HG03432 (cell line): ENCODE data around the gene MAN1C1.
"Not testable (repeated sequence)": the region's sequence is repeated elsewhere in the genome, so short reads cannot be mapped to it uniquely, and the experiment has no call there.

Experiments used
- ATAC-seq: cut with Tn5 transposase; IDR thresholded peaks from one replicate; pipeline ENCODE4 v1.9.1; 2021; ENCODE audit warnings: mild to moderate bottlenecking, moderate library complexity; ENCODE audit not compliant: unreplicated experiment

MAN1C1 gene

GRCh38 chr1:25583519-25584370, 32.8 kb upstream of the MAN1C1 start:
- ATAC-seq, result no peak

DNA sequence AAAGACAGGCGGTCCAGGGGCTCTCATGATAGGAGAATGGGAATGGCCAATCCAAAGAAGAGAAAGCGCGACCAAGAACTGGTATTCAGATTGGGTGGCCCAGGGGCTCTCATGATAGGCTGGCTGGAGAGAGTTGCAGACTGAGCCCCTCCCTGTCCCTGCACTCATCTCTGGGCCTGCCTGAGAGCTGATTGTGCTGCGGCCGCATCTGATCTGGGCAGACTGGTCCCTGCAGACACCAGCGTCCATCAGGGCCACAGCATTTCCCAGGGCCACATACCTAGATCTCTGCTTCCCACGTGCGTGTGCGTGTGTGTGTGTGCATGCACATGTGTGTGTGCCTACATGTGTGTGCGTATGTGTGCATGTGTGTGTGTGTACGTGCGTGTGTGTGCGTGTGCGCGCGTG, 30.4 kb upstream of the MAN1C1 start:
- no peak for ATAC-seq

GRCh38 chr1:25587290-25587689, 29.3 kb upstream of the MAN1C1 start:
- no peak for ATAC-seq

DNA sequence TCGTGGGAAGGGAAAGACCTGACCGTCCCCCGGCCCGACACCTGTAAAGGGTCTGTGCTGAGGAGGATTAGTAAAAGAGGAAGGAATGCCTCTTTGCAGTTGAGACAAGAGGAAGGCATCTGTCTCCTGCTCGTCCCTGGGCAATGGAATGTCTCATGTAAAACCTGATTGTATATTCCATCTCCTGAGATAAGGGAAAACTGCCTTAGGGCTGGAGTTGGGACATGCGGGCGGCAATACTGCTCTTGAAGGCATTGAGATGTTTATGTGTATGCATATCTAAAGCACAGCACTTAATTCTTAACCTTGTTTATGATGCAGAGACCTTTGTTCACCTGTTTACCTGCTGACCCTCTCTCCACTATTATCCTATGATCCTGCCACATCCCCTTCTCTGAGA, 28.4 kb upstream of the MAN1C1 start:
- not testable (repeated sequence) for ATAC-seq

GRCh38 chr1:25588786-25589185, 27.8 kb upstream of the MAN1C1 start:
- not testable (repeated sequence) for ATAC-seq

DNA sequence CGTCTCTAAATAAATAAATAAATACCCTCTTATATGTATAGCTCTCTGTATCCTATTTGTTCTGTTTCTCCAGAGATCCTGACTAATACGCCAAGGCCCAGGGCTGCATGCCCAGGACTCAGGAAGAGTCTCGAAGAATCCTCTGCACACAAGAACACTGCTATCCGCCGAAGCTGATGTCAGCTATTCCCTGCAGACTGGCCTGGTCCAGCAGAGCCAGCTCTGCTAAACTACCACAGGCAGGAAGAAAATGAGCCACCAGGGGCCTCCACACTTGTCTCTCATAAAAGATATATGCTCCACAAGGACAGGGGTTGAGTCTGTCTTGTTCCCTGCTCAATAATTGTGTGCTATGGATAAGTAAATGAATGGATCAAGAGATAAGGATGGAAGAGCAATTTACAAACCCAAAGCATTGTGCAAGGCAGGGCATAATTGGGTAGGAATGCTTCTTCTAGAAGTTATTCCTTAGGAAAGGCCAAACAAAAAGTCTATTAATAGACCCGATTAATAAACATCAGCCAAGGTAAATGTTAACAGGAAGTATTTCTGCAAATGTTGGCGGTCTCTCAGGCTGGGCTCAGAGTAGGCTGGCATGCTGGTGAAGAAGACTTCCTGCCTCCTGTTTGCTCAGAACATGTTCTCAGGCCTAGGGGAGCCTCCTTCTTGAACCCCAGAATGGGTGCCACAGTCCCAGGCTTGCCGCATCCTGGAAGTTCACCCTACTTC, 26.3 kb upstream of the MAN1C1 start:
- ATAC-seq, result no peak

DNA sequence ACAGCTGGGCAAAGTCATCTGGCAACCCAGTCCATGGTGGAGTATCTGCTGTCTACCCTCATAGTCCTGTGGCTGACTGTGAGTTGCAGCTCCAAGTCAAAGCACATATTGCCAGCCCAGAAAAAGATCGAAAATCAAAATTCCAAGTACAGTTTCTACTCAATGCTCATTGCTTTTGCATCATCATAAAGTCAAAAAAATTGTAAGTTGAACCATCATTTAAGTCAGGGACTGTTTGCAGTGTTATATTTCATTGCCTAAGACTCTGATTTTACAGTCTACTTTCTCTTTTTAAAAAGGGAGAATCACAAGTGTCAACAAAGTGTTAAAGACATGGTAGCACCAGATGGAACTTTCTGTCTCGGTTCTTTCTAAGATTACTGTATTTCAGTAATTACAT, 22.7 kb upstream of the MAN1C1 start:
- ATAC-seq, result no peak

- no peak for ATAC-seq
Measured at GRCh38 chr1:25594971-25595370, 21.6 kb upstream of the MAN1C1 start.

DNA sequence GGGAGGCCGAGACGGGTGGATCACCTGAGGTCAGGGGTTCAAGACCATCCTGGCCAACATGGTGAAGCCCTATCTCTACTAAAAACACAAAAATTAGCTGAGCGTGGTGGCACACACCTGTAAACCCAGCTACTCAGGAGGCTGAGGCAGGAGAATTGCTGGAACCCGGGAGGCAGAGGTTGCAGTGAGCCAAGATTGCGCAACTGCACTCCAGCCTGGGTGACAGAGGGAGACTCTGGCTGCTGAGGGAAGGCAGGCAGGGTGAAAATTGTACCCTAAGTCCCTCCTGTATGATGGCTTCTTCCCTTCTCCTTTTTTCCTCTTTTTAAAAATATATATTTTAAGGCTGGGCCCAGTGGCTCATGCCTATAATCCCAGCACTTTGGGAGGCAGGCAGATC, 19.9 kb upstream of the MAN1C1 start:
- not testable (repeated sequence) for ATAC-seq

DNA sequence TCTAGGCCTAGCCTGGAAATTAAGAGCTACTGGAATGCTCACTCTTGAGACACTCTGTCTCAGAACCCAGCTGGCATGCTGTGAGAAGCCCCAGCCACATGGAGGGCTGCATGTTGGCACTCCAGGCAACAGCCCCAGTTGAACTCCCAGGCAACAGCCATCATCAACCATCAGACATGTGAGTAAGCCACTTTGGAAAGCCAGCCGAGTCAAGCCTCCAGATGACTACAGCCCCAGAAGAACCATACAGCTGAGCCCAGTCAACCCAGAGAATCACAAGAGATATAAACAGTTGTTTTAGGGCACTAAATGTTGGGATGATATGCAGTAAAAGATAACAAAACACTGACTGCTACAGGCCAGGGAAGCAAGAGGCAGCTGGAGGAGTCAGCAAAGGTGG, 17.7 kb upstream of the MAN1C1 start:
- no peak for ATAC-seq

GRCh38 chr1:25599969-25600610, 16.5 kb upstream of the MAN1C1 start:
- ATAC-seq, result no peak

DNA sequence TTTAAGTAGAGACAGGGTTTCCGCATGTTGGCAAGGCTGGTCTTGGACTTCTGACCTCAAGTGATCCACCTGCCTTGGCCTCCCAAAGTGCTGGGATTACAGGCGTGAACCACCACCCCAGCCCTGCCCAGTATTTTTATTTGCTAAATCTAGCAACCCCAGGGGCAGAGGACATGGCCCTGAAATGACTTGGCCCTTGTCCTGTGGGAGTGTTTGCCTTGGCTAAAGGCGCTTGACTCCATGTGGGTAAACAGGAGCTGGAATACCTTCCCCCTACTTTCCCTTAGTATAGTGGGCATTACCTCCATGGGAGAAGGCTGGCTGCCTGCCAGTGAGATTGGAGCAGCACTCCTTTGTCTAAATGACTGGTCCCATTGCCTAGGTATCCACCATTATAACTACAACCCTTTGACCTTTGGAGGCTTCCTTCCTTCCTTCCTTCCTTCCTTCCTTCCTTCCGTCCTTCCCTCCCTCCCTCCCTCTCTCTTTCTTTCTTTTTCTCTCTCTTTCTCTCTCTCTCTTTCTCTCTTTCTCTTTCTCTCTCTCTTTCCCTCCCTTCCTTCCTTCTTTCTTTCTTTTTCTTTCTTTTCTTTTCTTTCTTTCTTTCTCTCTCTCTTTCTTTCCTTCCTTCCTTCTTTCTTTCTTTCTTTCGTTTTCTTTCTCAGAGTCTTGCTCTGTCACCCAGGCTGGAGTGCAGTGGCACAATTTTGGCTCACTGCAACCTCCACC, 15.5 kb upstream of the MAN1C1 start:
- ATAC-seq, result not testable (repeated sequence)

DNA sequence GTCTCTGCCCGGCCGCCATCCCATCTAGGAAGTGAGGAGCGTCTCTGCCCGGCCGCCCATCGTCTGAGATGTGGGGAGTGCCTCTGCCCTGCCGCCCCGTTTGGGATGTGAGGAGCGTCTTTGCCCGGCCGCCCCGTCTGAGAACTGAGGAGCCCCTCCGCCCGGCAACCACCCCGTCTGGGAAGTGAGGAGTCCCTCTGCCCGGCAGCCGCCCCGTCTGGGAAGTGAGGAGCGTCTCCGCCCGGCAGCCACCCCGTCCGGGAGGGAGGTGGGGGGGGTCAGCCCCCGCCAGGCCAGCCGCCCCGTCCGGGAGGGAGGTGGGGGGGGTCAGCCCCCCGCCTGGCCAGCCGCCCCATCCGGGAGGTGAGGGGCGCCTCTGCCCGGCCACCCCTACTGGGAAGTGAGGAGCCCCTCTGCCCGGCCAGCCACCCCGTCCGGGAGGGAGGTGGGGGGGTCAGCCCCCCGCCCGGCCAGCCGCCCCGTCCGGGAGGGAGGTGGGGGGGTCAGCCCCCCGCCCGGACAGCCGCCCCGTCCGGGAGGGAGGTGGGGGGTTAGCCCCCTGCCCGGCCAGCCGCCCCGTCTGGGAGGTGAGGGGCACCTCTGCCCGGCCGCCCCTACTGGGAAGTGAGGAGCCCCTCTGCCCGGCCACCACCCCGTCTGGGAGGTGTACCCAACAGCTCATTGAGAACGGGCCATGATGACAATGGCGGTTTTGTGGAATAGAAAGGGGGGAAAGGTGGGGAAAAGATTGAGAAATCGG, 12.6 kb upstream of the MAN1C1 start:
- not testable (repeated sequence) for ATAC-seq

DNA sequence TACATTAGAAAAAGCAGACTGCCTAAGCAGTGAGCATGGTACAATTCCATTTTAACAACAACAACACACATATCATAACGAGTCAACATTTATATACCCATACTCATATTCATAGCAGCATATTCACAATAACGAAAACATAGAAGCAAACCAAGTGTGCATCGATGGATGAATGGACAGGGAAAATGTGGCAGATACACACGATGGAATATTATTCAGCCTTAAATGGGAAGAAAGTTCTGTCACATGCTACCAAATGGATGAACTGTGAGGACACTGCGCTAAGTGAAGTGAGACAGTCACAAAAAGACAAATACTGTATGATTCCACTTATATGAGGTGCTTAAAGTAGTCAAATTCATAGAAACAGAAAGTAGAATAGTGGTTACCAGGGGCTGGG, 9.5 kb upstream of the MAN1C1 start:
- no peak for ATAC-seq

GRCh38 chr1:25608488-25609178, 8.0 kb upstream of the MAN1C1 start:
- ATAC-seq, result peak; percentile 50

GRCh38 chr1:25609921-25610320, 6.7 kb upstream of the MAN1C1 start:
- ATAC-seq, result no peak

DNA sequence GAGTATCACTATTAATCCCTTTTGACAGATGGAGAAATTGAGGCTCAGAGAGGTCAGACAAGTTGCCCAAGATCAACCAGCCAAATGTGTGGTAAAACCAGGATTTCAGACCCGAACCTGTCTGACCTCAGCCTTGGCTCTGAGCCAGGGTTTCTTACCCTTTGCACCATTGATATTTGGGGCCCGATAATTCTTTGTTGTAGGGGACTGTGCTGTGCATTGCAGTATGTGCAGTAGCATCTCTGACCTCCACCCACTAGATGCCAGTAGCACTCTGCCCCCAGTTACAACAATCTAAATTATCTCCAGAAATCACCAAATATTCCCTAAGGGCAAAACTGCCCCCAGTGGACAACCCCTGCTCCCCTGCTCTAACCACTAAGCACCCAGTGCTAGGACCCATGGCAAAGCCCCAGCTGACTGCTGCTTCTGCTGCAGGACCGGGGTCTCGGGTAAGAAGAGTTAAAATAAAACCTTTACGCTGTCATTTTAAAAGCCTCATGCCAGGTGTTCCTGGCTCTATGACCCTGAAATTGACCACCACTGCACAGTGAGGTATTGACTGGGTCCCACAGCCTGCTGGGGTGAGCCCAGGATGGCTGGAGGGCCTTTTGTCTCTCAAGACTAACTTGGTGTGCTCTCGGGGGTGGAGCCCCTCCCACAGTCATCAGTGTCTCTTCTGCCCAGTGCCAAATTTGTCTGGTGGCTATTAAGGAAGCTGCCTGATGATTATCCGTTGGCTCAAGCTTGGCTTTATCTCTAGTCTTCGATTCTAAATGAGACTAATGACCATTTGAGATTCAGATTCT, 5.6 kb upstream of the MAN1C1 start:
- no peak for ATAC-seq

GRCh38 chr1:25611843-25612242, 4.7 kb upstream of the MAN1C1 start:
- no peak for ATAC-seq

DNA sequence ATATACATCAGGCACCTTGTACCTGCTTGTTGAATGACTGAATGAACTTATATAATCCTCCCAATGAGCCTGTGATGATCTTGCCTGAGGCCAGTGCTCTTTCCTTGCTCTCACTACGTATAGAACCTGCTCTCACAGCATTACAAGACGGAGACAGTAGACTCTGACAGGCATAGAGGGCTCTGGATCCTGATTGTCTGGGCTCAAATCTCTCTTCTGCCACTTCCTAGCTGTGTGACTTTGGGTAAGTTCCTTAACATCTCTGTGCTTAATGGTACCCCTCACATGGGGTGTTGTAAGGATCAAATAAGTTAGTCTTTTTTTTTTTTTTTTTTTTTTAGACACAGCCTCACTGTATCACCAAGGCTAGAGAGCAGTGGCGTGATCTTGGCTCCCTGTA, 4.2 kb upstream of the MAN1C1 start:
- ATAC-seq, result no peak
